GM21576 (cell line): ENCODE measurements around the gene ZDHHC8.
"Not testable (repeated sequence)": the region's sequence is repeated elsewhere in the genome, so short reads cannot be mapped to it uniquely, and the experiment has no call there.

ENCODE experiments used
- ATAC-seq: cut with Tn5 transposase; IDR thresholded peaks from one replicate; pipeline ENCODE4 v1.9.1; 2021; ENCODE audit warnings: mild to moderate bottlenecking, moderate library complexity; ENCODE audit not compliant: unreplicated experiment

Gene ZDHHC8

GRCh38 chr22:20157430-20158183 is 26.0 kb downstream of the ZDHHC8 start:
- no peak for ATAC-seq

- no peak for ATAC-seq
These were observed 26.9 kb downstream of the ZDHHC8 start for GRCh38 chr22:20158391-20159036.

GRCh38 chr22:20159076-20159475 is 27.5 kb downstream of the ZDHHC8 start:
- no peak for ATAC-seq

- ATAC-seq, result not testable (repeated sequence)
These were observed 27.9 kb downstream of the ZDHHC8 start for GRCh38 chr22:20159531-20159930.

- ATAC-seq, result no peak
These were observed 28.4 kb downstream of the ZDHHC8 start for GRCh38 chr22:20160041-20160440.

GRCh38 chr22:20164863-20165262 is 33.3 kb downstream of the ZDHHC8 start:
- ATAC-seq, result no peak

GRCh38 chr22:20165421-20165820 is 33.8 kb downstream of the ZDHHC8 start:
- no peak for ATAC-seq

- ATAC-seq, result no peak
These were observed 34.3 kb downstream of the ZDHHC8 start for GRCh38 chr22:20165913-20166312.

- ATAC-seq, result no peak
These were observed 35.1 kb downstream of the ZDHHC8 start for GRCh38 chr22:20166703-20167102.

GRCh38 chr22:20167643-20168322 is 36.2 kb downstream of the ZDHHC8 start:
- ATAC-seq, result no peak

GRCh38 chr22:20169253-20169822 is 37.7 kb downstream of the ZDHHC8 start:
- no peak for ATAC-seq

- ATAC-seq, result no peak
These were observed 38.6 kb downstream of the ZDHHC8 start for GRCh38 chr22:20170170-20170569.

- ATAC-seq, result no peak
These were observed 39.9 kb downstream of the ZDHHC8 start for GRCh38 chr22:20171288-20172140.

GRCh38 chr22:20172141-20172613 is 40.6 kb downstream of the ZDHHC8 start:
- ATAC-seq, result no peak

- no peak for ATAC-seq
These were observed 41.6 kb downstream of the ZDHHC8 start for GRCh38 chr22:20173246-20173645.

GRCh38 chr22:20173772-20174171 is 42.2 kb downstream of the ZDHHC8 start:
- no peak for ATAC-seq

GRCh38 chr22:20174785-20175596 is 43.4 kb downstream of the ZDHHC8 start:
- ATAC-seq, result no peak

GRCh38 chr22:20175597-20175900 is 43.9 kb downstream of the ZDHHC8 start:
- no peak for ATAC-seq

- ATAC-seq, result no peak
These were observed 44.9 kb downstream of the ZDHHC8 start for GRCh38 chr22:20176421-20177085.
